Measurements from ENCODE around the gene HABP4. TPM values are rescaled to one million over a fixed set of nuclear protein-coding genes. Genes with fewer than 3 reads are reported as not detected.
A peak's percentile ranks its signal among the peaks of the same experiment; 100 is the strongest.

HABP4 gene
- total and polyA plus RNA-seq, 12 donors, result 20.8 to 30.4 (median 25.3) TPM

GRCh38 chr9:96522366-96522765, 72.4 kb downstream of the HABP4 start:
- peaks cover 0 to 22% (median 0%) of the 10 kb centered on the region in 9 donors for H3K4me1 ChIP-seq
- ATAC-seq, result no peak
- intact Hi-C loops (cut with DNase I), result no loop called here
- no peak for DNase-seq
- H3K27ac ChIP-seq, result peak overlapping the region in 7 of 10 donors; percentile 29 to 81 (median 65)
- H3K9me3 ChIP-seq, result no peaks in the 10 kb centered on the region
- no peak for TF ChIP-seq CTCF (IDR thresholded peaks at IDR 0.05)
- WGBS, 2 donors, result 82 to 83% methylated on average over 4 of the region's 4 CpGs
- H3K27me3 ChIP-seq, result no peaks in the 10 kb centered on the region
- H3K36me3 ChIP-seq, result peaks cover 0 to 58% (median 0%) of the 10 kb centered on the region in 9 donors
- H3K4me3 ChIP-seq, result no peak overlapping the region

- H3K4me3 ChIP-seq, result peak overlapping the region in 2 of 10 donors; percentile 0 to 1
- peak overlapping the region; percentile 12 to 81 (median 68) for H3K27ac ChIP-seq
- ATAC-seq (peak; percentile 50 to 94 (median 93)), DNase-seq (peak; percentile 40 to 78)
- 62 to 66% methylated on average over 7 of the region's 7 CpGs for WGBS, 2 donors
- TF ChIP-seq CTCF (IDR thresholded peaks at IDR 0.05), result no peak
- H3K36me3 ChIP-seq, result peaks cover 0 to 54% (median 0%) of the 10 kb centered on the region in 9 donors
- no peaks in the 10 kb centered on the region for H3K9me3 ChIP-seq
- peaks cover 0 to 22% (median 0%) of the 10 kb centered on the region in 9 donors for H3K4me1 ChIP-seq
- intact Hi-C loops (cut with DNase I), result no loop called here
- H3K27me3 ChIP-seq, result no peaks in the 10 kb centered on the region
Observed at GRCh38 chr9:96523374-96523773, 73.4 kb downstream of the HABP4 start.

GRCh38 chr9:96524045-96524444, 74.1 kb downstream of the HABP4 start:
- no peak for TF ChIP-seq CTCF (IDR thresholded peaks at IDR 0.05)
- H3K36me3 ChIP-seq, result peaks cover 0 to 47% (median 0%) of the 10 kb centered on the region in 9 donors
- WGBS, 2 donors, result 82 to 88% methylated on average over 7 of the region's 7 CpGs
- no peak for DNase-seq
- H3K27ac ChIP-seq, result peak overlapping the region in 9 of 10 donors; percentile 27 to 81 (median 70)
- intact Hi-C loops (cut with DNase I), result no loop called here
- ATAC-seq, result no peak
- H3K27me3 ChIP-seq, result no peaks in the 10 kb centered on the region
- H3K4me3 ChIP-seq, result peak overlapping the region in 1 of 10 donors; percentile 0
- no peaks in the 10 kb centered on the region for H3K9me3 ChIP-seq
- H3K4me1 ChIP-seq, result peaks cover 0 to 22% (median 0%) of the 10 kb centered on the region in 9 donors

- no peak overlapping the region for H3K4me3 ChIP-seq
- whole genome bisulfite sequencing, 2 donors, result 90 to 99% methylated on average over 2 of the region's 2 CpGs
- H3K4me1 ChIP-seq, result peaks cover 0 to 18% (median 0%) of the 10 kb centered on the region in 9 donors
- peaks cover 0 to 42% (median 0%) of the 10 kb centered on the region in 9 donors for H3K36me3 ChIP-seq
- no peak for TF ChIP-seq CTCF (IDR thresholded peaks at IDR 0.05)
- ATAC-seq (no peak), DNase-seq (no peak)
- intact Hi-C loops (cut with DNase I), result no loop called here
- H3K27ac ChIP-seq, result peak overlapping the region in 2 of 10 donors; percentile 70 to 81
- no peaks in the 10 kb centered on the region for H3K27me3 ChIP-seq
- H3K9me3 ChIP-seq, result no peaks in the 10 kb centered on the region
Observed at GRCh38 chr9:96524764-96525163, 74.8 kb downstream of the HABP4 start.

Measured in heart right ventricle (tissue), 16 donors.